HG02943 (cell line): ENCODE measurements around the gene C4A.
"Not testable (repeated sequence)": the region's sequence is repeated elsewhere in the genome, so short reads cannot be mapped to it uniquely, and the experiment has no call there.

ENCODE experiments used
- ATAC-seq: cut with Tn5 transposase; IDR thresholded peaks from one replicate; pipeline ENCODE4 v1.9.1; 2021; ENCODE audit warnings: mild to moderate bottlenecking, low read depth, moderate library complexity; ENCODE audit not compliant: unreplicated experiment

C4A gene

DNA sequence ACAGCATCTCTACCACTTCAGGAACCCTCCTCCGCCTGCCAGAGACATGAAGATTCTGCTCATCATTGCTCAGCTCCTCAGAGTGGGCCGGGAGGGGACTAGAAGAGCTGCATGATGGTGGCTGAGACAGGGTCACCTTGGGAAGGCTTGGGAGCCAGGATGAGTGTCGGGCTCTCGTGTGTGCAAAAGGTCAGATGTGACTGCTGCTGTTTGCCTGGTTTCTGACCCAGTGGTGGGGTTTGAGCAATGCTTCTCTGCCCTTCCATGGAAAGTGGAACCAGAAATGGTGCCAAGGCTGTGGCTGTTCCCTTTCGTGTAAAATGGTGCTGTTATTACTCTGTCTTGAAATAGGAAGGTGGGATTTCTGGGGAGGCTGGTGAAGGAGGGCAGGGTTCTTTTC lies 31.9 kb downstream of the C4A start:
- not testable (repeated sequence) for ATAC-seq

DNA sequence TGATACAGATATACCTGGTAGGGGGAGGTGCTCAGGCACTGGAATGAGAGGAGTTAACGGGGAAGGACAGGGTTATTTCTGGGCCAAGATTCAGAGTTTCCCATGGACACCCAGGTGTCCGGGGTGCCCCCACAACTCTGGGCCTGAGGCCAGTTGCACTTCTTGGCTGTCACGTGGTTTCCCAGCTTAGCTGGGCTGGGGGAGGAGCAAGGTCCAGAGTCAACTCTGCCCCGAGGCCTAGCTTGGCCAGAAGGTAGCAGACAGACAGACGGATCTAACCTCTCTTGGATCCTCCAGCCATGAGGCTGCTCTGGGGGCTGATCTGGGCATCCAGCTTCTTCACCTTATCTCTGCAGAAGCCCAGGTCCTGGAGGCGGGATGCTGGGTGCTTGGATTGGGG lies 32.7 kb downstream of the C4A start, which contains the start of gene C4B:
C4B (plus strand) TSS at position 249 of the 400 bp plus-strand sequence; CDS start at position 300, 51 bp downstream.
- ATAC-seq = not testable (repeated sequence)

DNA sequence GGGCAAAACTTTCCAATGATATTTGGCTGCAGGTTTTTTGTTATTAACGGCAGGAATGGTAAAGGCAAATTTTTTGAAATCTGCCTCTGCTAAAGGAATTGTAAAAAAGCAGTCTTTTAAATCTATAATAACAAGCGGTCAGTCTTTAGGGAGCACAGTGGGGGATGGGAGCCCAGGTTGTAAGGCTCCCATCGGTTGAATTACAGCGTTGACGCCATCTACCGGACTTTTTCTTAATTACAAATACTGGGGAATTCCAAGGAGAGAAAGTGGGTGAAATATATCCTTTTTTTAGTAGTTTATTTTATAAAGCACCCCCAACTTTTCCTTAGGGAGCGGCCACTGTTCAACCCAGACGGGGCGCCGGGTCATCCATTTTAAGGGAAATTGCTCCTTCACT lies 40.2 kb downstream of the C4A start:
- not testable (repeated sequence) for ATAC-seq

DNA sequence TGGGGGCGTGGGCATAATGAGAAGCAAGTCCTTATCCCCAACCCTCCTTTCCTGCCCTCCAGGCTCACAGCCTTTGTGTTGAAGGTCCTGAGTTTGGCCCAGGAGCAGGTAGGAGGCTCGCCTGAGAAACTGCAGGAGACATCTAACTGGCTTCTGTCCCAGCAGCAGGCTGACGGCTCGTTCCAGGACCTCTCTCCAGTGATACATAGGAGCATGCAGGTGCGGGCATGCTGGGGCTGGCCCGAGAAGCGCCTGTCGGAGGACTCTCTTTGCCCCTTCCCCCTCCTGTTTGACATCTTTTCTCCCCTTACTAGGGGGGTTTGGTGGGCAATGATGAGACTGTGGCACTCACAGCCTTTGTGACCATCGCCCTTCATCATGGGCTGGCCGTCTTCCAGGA lies 46.8 kb downstream of the C4A start:
- ATAC-seq = not testable (repeated sequence)

DNA sequence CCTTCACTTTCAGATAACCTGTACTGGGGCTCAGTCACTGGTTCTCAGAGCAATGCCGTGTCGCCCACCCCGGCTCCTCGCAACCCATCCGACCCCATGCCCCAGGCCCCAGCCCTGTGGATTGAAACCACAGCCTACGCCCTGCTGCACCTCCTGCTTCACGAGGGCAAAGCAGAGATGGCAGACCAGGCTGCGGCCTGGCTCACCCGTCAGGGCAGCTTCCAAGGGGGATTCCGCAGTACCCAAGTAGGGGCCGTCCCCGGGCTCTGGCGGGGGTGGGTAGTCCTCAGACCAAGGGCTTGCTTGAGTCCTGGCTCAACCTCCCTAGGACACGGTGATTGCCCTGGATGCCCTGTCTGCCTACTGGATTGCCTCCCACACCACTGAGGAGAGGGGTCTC lies 47.7 kb downstream of the C4A start:
- not testable (repeated sequence) for ATAC-seq

DNA sequence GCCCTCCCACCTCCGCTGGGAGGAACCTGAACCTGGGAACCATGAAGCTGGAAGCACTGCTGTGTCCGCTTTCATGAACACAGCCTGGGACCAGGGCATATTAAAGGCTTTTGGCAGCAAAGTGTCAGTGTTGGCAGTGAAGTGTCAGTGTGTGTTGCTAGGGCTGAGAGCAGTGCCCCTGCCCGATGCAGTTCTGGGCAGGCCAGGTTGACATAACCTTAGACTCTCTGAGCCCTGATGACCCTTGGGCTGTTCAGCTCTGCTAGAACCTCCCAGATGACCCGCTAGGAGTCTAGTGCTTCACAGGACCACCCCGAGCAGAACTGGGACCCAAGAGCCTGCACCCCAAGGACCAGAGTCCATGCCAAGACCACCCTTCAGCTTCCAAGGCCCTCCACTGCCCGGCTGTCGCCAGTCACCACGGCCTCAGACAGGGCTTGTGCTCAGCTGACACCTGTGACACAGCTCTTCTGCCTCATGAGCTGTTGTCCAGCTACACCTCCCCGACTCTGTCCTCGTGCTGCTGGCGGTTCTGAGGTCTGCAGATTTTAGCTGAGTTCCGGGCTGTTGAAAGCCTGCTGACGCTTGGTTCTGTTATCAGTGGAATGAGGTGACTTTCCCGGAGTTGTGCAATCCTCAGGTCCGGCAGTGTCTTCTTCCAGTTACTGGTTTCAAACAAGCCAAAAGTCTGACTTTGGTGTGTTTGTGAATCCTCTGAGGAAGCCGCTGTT lies 53.6 kb downstream of the C4A start:
- not testable (repeated sequence) for ATAC-seq

DNA sequence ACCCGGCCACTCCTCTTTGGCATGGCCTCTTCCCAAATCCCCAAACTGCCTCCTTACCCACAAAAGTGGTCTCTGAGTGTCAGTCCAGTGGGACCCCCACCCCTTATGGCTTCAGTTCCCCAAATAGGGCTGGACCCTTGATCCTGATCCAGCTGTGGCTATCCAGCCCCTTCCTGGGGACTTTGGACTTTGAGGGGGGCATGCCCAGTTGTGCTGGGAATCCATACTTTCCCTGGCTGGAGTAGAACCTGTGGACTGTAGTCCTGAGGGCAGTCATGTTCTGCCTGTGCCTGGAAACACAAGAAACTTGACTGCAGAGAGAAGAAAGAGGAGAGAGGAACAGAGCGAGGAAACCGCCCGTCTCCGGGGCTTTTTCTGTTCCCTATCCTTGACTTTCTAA lies 55.3 kb downstream of the C4A start:
- ATAC-seq = not testable (repeated sequence)

DNA sequence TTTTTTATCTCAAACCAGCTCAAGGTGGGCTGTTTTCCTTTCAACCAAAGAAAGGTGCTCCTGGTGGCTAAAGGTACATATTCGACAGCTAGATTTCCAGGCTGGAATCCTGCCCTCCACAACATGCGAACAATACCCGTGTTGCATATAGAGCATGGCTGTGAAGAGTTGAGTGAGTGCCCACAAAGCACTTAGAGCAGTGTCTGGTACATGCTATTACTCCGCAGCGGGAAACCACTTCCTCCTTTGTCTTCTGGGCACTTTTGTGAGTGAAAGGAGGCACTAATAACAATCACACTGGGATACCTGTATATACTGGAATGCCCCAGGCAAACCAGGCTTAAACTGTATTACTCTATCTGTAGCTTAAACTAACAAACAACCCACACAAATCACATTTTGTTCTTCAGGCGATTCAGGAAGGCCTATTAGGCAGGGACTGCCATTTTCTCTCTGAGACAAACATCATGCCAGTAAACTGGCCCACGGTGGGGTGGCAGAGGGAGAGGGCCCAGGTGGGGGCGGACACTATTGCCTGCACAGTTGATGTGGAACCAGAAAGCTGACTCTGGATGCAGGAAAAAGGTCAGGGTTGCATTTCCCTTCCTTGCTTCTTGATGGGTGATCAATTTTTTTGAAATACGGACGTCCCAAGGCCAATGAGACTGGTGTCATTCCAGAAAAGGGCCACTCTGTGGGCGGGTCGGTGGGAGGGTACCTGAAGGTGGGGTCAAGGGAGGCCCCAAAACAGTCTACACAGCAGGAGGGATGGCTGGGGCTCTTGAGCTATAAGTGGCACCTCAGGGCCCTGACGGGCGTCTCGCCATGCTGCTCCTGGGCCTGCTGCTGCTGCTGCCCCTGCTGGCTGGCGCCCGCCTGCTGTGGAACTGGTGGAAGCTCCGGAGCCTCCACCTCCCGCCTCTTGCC lies 56.0 kb downstream of the C4A start, which contains the start of gene CYP21A2:
CYP21A2 (plus strand) TSS at position 818 of the 927 bp plus-strand sequence; CDS start at position 826, 8 bp downstream.
- ATAC-seq = not testable (repeated sequence)

DNA sequence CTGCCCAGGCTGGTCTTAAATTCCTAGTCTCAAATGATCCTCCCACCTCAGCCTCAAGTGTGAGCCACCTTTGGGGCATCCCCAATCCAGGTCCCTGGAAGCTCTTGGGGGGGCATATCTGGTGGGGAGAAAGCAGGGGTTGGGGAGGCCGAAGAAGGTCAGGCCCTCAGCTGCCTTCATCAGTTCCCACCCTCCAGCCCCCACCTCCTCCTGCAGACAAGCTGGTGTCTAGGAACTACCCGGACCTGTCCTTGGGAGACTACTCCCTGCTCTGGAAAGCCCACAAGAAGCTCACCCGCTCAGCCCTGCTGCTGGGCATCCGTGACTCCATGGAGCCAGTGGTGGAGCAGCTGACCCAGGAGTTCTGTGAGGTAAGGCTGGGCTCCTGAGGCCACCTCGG lies 57.0 kb downstream of the C4A start:
- ATAC-seq = not testable (repeated sequence)

DNA sequence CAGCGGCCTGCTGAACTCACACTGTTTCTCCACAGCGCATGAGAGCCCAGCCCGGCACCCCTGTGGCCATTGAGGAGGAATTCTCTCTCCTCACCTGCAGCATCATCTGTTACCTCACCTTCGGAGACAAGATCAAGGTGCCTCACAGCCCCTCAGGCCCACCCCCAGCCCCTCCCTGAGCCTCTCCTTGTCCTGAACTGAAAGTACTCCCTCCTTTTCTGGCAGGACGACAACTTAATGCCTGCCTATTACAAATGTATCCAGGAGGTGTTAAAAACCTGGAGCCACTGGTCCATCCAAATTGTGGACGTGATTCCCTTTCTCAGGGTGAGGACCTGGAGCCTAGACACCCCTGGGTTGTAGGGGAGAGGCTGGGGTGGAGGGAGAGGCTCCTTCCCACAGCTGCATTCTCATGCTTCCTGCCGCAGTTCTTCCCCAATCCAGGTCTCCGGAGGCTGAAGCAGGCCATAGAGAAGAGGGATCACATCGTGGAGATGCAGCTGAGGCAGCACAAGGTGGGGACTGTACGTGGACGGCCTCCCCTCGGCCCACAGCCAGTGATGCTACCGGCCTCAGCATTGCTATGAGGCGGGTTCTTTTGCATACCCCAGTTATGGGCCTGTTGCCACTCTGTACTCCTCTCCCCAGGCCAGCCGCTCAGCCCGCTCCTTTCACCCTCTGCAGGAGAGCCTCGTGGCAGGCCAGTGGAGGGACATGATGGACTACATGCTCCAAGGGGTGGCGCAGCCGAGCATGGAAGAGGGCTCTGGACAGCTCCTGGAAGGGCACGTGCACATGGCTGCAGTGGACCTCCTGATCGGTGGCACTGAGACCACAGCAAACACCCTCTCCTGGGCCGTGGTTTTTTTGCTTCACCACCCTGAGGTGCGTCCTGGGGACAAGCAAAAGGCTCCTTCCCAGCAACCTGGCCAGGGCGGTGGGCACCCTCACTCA lies 57.7 kb downstream of the C4A start:
- not testable (repeated sequence) for ATAC-seq

DNA sequence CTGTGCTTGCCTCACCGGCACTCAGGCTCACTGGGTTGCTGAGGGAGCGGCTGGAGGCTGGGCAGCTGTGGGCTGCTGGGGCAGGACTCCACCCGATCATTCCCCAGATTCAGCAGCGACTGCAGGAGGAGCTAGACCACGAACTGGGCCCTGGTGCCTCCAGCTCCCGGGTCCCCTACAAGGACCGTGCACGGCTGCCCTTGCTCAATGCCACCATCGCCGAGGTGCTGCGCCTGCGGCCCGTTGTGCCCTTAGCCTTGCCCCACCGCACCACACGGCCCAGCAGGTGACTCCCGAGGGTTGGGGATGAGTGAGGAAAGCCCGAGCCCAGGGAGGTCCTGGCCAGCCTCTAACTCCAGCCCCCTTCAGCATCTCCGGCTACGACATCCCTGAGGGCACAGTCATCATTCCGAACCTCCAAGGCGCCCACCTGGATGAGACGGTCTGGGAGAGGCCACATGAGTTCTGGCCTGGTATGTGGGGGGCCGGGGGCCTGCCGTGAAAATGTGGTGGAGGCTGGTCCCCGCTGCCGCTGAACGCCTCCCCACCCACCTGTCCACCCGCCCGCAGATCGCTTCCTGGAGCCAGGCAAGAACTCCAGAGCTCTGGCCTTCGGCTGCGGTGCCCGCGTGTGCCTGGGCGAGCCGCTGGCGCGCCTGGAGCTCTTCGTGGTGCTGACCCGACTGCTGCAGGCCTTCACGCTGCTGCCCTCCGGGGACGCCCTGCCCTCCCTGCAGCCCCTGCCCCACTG lies 58.6 kb downstream of the C4A start:
- not testable (repeated sequence) for ATAC-seq

DNA sequence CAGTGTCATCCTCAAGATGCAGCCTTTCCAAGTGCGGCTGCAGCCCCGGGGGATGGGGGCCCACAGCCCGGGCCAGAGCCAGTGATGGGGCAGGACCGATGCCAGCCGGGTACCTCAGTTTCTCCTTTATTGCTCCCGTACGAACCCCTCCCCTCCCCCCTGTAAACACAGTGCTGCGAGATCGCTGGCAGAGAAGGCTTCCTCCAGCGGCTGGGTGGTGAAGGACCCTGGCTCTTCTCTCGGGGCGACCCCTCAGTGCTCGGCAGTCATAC lies 59.1 kb downstream of the C4A start:
- ATAC-seq = not testable (repeated sequence)

DNA sequence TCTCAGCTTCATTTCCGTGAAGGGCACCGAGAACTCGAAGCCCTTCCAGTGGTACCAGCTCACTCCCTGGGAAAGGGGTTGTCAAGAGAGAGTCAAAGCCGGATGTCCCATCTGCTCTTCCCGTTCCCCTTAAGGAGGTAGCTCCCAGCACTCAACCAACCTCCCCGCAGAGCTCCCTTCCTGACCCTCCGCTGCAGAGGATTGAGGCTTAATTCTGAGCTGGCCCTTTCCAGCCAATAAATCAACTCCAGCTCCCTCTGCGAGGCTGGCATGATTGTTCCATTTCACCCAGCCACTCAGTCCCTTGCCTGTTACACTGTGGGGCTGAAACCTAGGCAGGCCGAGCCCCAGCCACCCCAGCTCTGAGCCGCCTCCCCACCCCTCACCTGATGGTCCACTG lies 59.5 kb downstream of the C4A start:
- ATAC-seq = not testable (repeated sequence)

DNA sequence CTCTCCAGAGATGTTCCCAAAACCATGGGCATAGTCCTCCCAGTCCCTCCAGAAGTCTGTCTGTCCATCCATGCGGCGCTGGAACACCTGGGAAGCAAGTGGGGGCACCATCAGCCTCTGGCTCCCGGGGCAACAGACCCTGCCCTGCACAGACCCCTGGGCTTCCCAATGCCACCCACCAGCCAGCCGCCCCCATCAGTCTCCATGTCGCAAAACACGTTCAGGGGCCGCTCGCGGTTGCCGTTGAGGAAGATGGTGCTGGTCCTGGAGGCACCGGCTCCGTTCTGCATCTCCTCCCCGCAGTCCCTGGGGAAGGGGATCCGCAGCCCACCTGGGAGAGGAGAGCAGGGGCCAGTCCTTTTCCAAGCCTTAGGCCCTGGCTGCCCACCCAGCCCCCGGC lies 60.4 kb downstream of the C4A start:
- ATAC-seq = not testable (repeated sequence)

DNA sequence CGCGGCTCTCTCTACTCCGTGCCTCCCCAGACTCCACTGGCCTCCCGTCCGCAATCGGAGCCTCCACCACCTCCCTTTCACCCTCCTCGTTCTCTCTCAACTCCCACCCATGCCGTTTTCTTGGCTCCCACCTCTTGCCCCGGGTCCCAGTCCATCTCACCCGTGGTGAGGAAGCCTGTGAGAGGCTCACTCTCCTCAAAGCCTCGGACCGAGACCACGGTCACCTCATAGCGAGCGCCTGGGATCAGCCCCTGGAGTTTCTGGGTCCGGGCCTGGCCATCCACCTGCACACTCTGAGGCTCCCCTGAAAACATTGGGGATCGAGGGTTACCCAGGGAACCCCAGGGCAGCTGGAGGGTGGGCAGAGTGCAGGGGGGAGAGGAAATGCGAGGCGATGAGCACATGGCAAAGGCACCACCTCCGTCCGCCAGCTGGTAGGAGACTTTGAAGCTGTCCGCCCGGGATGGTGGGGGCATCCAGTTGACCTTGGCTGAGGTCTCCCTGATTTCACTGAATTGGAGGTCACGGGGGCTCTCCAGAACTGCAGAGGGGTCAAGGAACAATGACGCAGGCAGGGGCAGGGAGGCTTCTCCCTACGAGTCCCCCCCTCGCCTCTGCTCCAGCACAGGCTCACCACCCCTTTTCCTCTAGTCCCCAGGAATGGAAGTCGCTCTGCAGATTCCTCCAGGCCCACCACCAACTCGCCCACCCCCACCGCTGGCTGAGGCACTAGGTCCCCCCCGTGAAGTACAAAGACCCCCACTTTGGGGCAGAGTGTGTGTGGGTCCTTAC lies 61.9 kb downstream of the C4A start:
- not testable (repeated sequence) for ATAC-seq

DNA sequence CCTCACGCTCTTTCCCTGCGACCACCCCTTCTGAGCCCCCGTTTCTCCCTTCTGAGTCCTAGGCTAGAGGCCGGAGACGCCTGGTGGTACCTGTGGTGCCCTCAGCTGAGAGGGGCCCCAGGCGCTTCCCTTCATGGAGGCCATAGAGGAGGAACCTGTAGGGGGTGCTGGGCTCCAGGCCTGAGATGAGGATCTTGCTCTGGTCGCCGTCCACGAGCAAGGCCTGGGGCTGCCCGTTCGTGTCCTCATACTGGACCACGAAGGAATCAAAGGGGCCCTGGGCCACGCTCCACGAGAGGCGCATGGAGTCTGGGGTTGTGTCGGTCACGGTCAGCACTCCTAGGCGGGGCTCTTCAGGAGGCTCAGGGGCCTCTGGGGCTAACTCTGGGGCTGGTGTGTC lies 63.1 kb downstream of the C4A start:
- not testable (repeated sequence) for ATAC-seq

DNA sequence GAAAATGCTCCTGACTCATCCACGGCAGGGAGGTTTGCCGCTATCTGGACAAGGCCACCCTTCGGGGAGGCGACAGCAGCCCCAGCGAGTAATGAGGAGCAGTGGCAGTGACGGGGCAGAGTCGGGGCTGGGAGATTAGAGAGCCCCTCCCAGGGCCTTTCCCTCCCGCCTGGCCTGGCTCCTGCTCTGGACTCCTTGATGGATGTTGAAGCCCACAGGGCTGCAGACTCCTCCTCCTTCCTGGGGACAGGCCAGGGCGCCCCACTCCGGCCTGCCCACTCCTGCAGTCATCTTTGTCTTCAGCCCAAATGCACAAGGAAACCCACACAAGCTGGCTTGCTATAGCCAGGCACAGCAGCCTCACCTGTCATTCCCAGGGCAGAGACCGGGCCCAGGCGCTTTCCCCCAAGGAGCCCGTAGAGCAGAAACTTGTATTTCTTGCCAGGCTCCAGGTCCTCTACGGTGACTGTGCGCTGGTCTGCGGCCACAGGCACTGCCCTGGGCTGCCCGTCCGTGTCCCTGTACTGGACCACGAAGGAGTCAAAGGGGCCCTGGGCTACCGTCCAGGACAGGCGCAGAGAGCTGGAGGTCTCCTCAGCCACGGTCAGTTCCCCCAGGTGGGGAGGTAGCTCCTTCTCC lies 64.1 kb downstream of the C4A start:
- no peak for ATAC-seq

DNA sequence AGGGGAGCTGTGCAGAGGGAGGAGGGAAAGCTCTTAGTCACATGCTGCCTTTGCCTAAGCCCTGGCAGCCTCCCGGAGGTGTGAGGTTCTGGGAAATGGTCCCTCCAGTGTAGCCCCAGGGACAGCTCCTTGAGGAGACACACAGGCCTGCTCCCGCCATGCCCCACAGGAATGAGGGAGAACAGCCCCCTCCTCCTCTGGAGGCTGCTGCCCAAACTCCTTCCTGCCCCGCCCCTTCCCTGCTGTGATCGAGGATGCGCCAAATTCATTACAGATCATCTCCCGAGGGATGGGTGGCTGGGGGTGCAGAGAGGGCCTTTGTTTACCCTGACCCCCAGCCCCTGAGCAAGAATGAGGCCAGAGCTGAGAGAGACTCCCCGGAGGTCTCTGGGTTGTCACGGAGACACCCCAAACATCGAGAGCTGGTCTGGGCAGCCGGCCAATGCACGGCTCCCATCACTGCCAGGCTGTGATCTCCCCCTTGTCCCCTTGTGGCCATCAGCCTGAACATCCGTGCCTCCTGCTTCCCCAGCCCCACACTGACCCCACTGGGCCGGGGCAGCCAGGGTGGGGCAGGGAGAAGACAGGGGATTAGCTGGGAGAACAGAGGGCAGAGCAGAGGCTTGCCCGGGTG lies 64.7 kb downstream of the C4A start:
- ATAC-seq = no peak
